Measurements from ENCODE around the gene KCNC3.

Gene KCNC3

DNA sequence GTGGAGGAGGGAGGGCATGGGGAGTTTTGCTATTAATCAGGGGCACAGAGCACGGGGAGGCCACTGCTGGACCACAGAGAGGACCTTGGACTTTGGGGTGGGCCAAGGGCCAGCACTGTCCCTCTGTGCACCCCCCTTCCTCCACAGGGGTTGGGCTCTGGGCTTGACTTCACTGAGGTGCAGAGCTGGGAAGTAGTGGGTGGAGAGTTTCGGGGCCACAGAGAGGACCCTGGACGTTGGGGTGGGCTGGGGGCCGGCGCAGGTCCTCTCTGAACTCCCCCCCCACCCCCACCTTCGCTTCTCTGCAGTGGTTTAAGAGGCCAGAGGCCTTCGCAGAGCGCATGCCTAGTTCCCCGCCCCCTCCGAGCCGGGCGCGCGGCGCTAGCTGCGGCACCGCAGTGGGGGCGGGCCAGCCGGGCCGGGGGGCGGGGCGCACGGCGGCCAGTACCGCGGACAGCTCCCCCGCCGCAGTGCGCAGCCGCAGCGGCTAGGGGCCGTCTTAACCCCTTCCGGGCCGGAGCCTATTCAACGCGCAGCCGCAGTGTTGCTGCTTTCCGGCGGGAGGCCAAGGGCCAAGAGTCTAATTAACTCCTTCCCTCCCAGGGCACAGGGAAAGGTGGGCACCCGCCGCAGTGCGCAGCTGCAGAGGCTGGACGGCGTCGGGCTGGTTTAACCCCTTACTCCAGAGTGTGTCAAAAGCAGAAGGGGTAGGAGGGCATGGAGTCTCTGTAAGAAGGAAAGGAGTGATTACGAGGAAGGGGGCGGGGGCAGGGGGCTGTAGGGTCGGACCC, 3.7 kb downstream of the KCNC3 start:
- Histone ChIP-seq H3K27me3 (ENCODE audit: insufficient read depth, low read length, poor library complexity, severe bottlenecking) (no peaks in the 10 kb centered on the region), H2AFZ (ENCODE audit: low read length) (no peak overlapping the region), H3K4me2 (ENCODE audit: low read depth, low read length, poor library complexity, severe bottlenecking) (no peak overlapping the region), H4K20me1 (ENCODE audit: insufficient read depth, low read length, poor library complexity, severe bottlenecking) (no peaks in the 10 kb centered on the region), H3K9me3 (ENCODE audit: insufficient read depth, low read depth, low read length) (no peaks in the 10 kb centered on the region), H3K9ac (ENCODE audit: low read depth, low read length, poor library complexity, severe bottlenecking) (no peak overlapping the region), H3K79me2 (ENCODE audit: insufficient read depth, low read length) (no peaks in the 10 kb centered on the region), H3F3A (ENCODE audit: low read depth) (no peaks in the 10 kb centered on the region), H3K4me3 (ENCODE audit: low read length, poor library complexity, severe bottlenecking) (no peak overlapping the region), H3K36me3 (ENCODE audit: insufficient read depth, low read length) (no peaks in the 10 kb centered on the region), H3K4me1 (ENCODE audit: insufficient read depth, low read length, poor library complexity, severe bottlenecking) (no peaks in the 10 kb centered on the region), H3K9me2 (replicated peaks; ENCODE audit: low read depth, low read length) (no peaks in the 10 kb centered on the region)
- TF ChIP-seq, protein P1, sequence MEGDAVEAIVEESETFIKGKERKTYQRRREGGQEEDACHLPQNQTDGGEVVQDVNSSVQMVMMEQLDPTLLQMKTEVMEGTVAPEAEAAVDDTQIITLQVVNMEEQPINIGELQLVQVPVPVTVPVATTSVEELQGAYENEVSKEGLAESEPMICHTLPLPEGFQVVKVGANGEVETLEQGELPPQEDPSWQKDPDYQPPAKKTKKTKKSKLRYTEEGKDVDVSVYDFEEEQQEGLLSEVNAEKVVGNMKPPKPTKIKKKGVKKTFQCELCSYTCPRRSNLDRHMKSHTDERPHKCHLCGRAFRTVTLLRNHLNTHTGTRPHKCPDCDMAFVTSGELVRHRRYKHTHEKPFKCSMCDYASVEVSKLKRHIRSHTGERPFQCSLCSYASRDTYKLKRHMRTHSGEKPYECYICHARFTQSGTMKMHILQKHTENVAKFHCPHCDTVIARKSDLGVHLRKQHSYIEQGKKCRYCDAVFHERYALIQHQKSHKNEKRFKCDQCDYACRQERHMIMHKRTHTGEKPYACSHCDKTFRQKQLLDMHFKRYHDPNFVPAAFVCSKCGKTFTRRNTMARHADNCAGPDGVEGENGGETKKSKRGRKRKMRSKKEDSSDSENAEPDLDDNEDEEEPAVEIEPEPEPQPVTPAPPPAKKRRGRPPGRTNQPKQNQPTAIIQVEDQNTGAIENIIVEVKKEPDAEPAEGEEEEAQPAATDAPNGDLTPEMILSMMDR (conservative IDR thresholded peaks at IDR 0.05; ENCODE audit: low read length), result no peak

- Histone ChIP-seq H3K27me3 (ENCODE audit: insufficient read depth, low read length, poor library complexity, severe bottlenecking) (no peaks in the 10 kb centered on the region), H3K4me1 (ENCODE audit: insufficient read depth, low read length, poor library complexity, severe bottlenecking) (no peaks in the 10 kb centered on the region), H2AFZ (ENCODE audit: low read length) (no peak overlapping the region), H3K4me3 (ENCODE audit: low read length, poor library complexity, severe bottlenecking) (no peak overlapping the region), H3K79me2 (ENCODE audit: insufficient read depth, low read length) (no peaks in the 10 kb centered on the region), H3K9ac (ENCODE audit: low read depth, low read length, poor library complexity, severe bottlenecking) (no peak overlapping the region), H3K9me2 (replicated peaks; ENCODE audit: low read depth, low read length) (no peaks in the 10 kb centered on the region), H3K36me3 (ENCODE audit: insufficient read depth, low read length) (no peaks in the 10 kb centered on the region), H3K9me3 (ENCODE audit: insufficient read depth, low read depth, low read length) (no peaks in the 10 kb centered on the region), H3K4me2 (ENCODE audit: low read depth, low read length, poor library complexity, severe bottlenecking) (no peak overlapping the region), H3F3A (ENCODE audit: low read depth) (no peaks in the 10 kb centered on the region), H4K20me1 (ENCODE audit: insufficient read depth, low read length, poor library complexity, severe bottlenecking) (no peaks in the 10 kb centered on the region)
- TF ChIP-seq EZH2phosphoT487 (IDR thresholded peaks at IDR 0.05; ENCODE audit: borderline replicate concordance), result no peak
- TF ChIP-seq, protein P1 (conservative IDR thresholded peaks at IDR 0.05; ENCODE audit: low read length), result no peak
These were observed 4.8 kb downstream of the KCNC3 start for GRCh38 chr19:50324331-50324730.

DNA sequence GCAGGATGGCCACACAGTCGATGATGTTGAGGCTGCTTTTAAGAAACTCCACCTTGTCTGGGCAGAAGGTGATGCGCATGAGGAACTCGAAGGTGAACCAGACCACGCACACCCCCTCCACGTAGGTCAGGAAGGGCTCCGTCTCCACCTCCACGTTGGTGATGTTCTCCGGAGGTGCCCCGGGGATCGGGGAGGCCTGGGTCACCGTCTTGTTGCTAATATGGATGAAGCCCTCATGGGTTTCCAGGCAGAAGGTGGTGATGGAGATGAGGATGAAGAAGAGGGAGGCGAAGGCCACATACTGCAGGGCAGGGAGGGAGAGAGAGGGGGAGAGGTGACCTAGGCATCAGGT, 5.4 kb downstream of the KCNC3 start:
- TF ChIP-seq, protein P1 (conservative IDR thresholded peaks at IDR 0.05; ENCODE audit: low read length), result no peak
- no peak overlapping the region for H3K9ac ChIP-seq (ENCODE audit: low read depth, low read length, poor library complexity, severe bottlenecking)
- H3K27me3 ChIP-seq (ENCODE audit: insufficient read depth, low read length, poor library complexity, severe bottlenecking), result no peaks in the 10 kb centered on the region
- no peaks in the 10 kb centered on the region for H3K36me3 ChIP-seq (ENCODE audit: insufficient read depth, low read length)
- H3K4me2 ChIP-seq (ENCODE audit: low read depth, low read length, poor library complexity, severe bottlenecking), result no peak overlapping the region
- no peaks in the 10 kb centered on the region for H3F3A ChIP-seq (ENCODE audit: low read depth)
- H3K4me1 ChIP-seq (ENCODE audit: insufficient read depth, low read length, poor library complexity, severe bottlenecking), result no peaks in the 10 kb centered on the region
- no peaks in the 10 kb centered on the region for H4K20me1 ChIP-seq (ENCODE audit: insufficient read depth, low read length, poor library complexity, severe bottlenecking)
- no peaks in the 10 kb centered on the region for H3K9me2 ChIP-seq (replicated peaks; ENCODE audit: low read depth, low read length)
- no peaks in the 10 kb centered on the region for H3K79me2 ChIP-seq (ENCODE audit: insufficient read depth, low read length)
- no peaks in the 10 kb centered on the region for H3K9me3 ChIP-seq (ENCODE audit: insufficient read depth, low read depth, low read length)
- no peak overlapping the region for H2AFZ ChIP-seq (ENCODE audit: low read length)
- H3K4me3 ChIP-seq (ENCODE audit: low read length, poor library complexity, severe bottlenecking), result no peak overlapping the region

All from Loucy (cell line).